GM23338 (cell line): ENCODE measurements around the gene YBX2. TPM values are rescaled to one million over a fixed set of nuclear protein-coding genes. Genes with fewer than 3 reads are reported as not detected.

Experiments
- ATAC-seq: fragments of 200-7000 bp; cut with Tn5 transposase; 3 replicates; pipeline ENCODE4 v1.9.1; 2020
- DNase-seq: peaks from one replicate; pipeline ENCODE4 v3.0.0-alpha.2; 2015; ENCODE audit warnings: low spot score
- H2AFZ ChIP-seq: fragments of 200-600 bp; sonication (generic); 2 replicates; pipeline ENCODE4 v1.8.0; 2016; ENCODE audit warnings: antibody characterized with exemption, mild to moderate bottlenecking, moderate library complexity
- H3F3A ChIP-seq: fragments of 200-600 bp; sonication (generic); replicated peaks from 2 replicates; pipeline ENCODE4 v1.8.0; 2017; ENCODE audit warnings: antibody characterized with exemption, mixed run types, low read depth
- H3K27ac ChIP-seq: fragments of 200-600 bp; sonication (generic); 2 replicates; pipeline ENCODE4 v1.6.1; 2016; ENCODE audit warnings: low read depth
- H3K27me3 ChIP-seq: fragments of 200-600 bp; sonication (generic); 2 replicates; pipeline ENCODE4 v1.8.0; 2016; ENCODE audit warnings: mild to moderate bottlenecking, mixed run types, moderate library complexity; ENCODE audit not compliant: insufficient read depth
- H3K36me3 ChIP-seq: fragments of 200-600 bp; sonication (generic); 2 replicates; pipeline ENCODE4 v1.8.0; 2016; ENCODE audit warnings: mild to moderate bottlenecking; ENCODE audit not compliant: insufficient read depth
- H3K4me1 ChIP-seq: fragments of 200-600 bp; sonication (generic); 2 replicates; pipeline ENCODE4 v1.8.0; 2016; ENCODE audit warnings: mild to moderate bottlenecking, moderate library complexity; ENCODE audit not compliant: insufficient read depth
- H3K4me2 ChIP-seq: fragments of 200-600 bp; sonication (generic); 2 replicates; pipeline ENCODE4 v1.7.1; 2017; ENCODE audit warnings: mixed run types
- H3K4me3 ChIP-seq: fragments of 200-600 bp; sonication (generic); 2 replicates; pipeline ENCODE4 v1.6.1; 2016; ENCODE audit warnings: mixed run types
- H3K79me2 ChIP-seq: fragments of 200-600 bp; sonication (generic); replicated peaks from 2 replicates; pipeline ENCODE4 v1.8.0; 2017; ENCODE audit warnings: mild to moderate bottlenecking; ENCODE audit not compliant: insufficient read depth
- H3K9me2 ChIP-seq: fragments of 200-600 bp; sonication (generic); 2 replicates; pipeline ENCODE4 v1.8.0; 2017; ENCODE audit not compliant: insufficient read depth
- H4K20me1 ChIP-seq: fragments of 200-600 bp; sonication (generic); replicated peaks from 2 replicates; pipeline ENCODE4 v1.8.0; 2017; ENCODE audit warnings: mild to moderate bottlenecking; ENCODE audit not compliant: insufficient read depth
- H3K27ac Mint-ChIP-seq: 2 replicates; pipeline ENCODE4 v1.8.0; 2020; ENCODE audit warnings: inconsistent platforms, mild to moderate bottlenecking, moderate library complexity, mixed read lengths
- H3K27me3 Mint-ChIP-seq: 3 replicates; pipeline ENCODE4 v1.8.0; 2022; ENCODE audit warnings: low read depth, mild to moderate bottlenecking, moderate library complexity, mixed read lengths, inconsistent platforms; ENCODE audit not compliant: insufficient read depth, poor library complexity
- H3K36me3 Mint-ChIP-seq: 3 replicates; pipeline ENCODE4 v1.8.0; 2021; ENCODE audit warnings: low read depth, mild to moderate bottlenecking, inconsistent platforms, moderate library complexity, mixed read lengths
- H3K4me1 Mint-ChIP-seq: 3 replicates; pipeline ENCODE4 v1.8.0; 2020; ENCODE audit warnings: mild to moderate bottlenecking, inconsistent platforms, mixed read lengths
- H3K4me3 Mint-ChIP-seq: 3 replicates; pipeline ENCODE4 v1.8.0; 2021; ENCODE audit warnings: moderate library complexity, mild to moderate bottlenecking, inconsistent platforms, mixed read lengths
- H3K9me3 Mint-ChIP-seq: 3 replicates; pipeline ENCODE4 v1.8.0; 2020; ENCODE audit warnings: moderate library complexity, mild to moderate bottlenecking, inconsistent platforms, mixed read lengths
- CREB1 ChIP-seq: fragments of 250-450 bp; sonication (Bioruptor Pico); IDR thresholded peaks from 2 replicates; pipeline ENCODE4 v1.5.0; 2020; ENCODE audit warnings: low read depth, mild to moderate bottlenecking, moderate library complexity
- ETS1 ChIP-seq: IDR thresholded peaks from 2 replicates; pipeline ENCODE4 v1.6.1; 2016; ENCODE audit warnings: antibody characterized with exemption
- JUNB ChIP-seq: IDR thresholded peaks from one replicate; pipeline ENCODE4 v1.6.1; 2016; ENCODE audit warnings: antibody characterized with exemption; ENCODE audit not compliant: unreplicated experiment
- NANOG ChIP-seq: IDR thresholded peaks from 2 replicates; pipeline ENCODE4 v1.6.1; 2016; ENCODE audit warnings: antibody characterized with exemption, borderline replicate concordance
- POLR2AphosphoS5 ChIP-seq: IDR thresholded peaks from 2 replicates; pipeline ENCODE4 v1.6.1; 2016; ENCODE audit warnings: antibody characterized with exemption, low read depth
- REST ChIP-seq: IDR thresholded peaks from one replicate; pipeline ENCODE4 v1.6.1; 2018; ENCODE audit warnings: antibody characterized with exemption; ENCODE audit not compliant: unreplicated experiment
- ZNF462 ChIP-seq: fragments of 250-450 bp; sonication (Bioruptor Pico); IDR thresholded peaks from 2 replicates; pipeline ENCODE4 v1.5.0; 2020; ENCODE audit warnings: mild to moderate bottlenecking, moderate library complexity
- polyA plus RNA-seq: library from polyadenylated mRNA; unstranded; fragments of >200 nt; fragmentation: Nextera tagmentation; extraction: Ambion mirVana; gene quantifications from 2 replicates; pipeline ENCODE4 v1.2.1, GENCODE V29; 2016
- total RNA-seq: library from RNA; depleted of rRNA; stranded (reverse); fragments of >200 nt; shearing (Covaris generic); gene quantifications from 2 replicates; pipeline ENCODE4 v1.2.3, GENCODE V29; 2014

YBX2 gene
- total and polyA plus RNA-seq, 2 experiments from 2014 or later: 22.5 to 36.5 TPM

GRCh38 chr17:7239091-7240027, 55.1 kb downstream of the YBX2 start, which contains the start of gene PHF23 (continued):
- no peak for TF ChIP-seq REST
- TF ChIP-seq CREB1: peak; percentile 59

- peak overlapping the region; percentile 88; the same call in 1 of the 2 replicates for H3K27ac ChIP-seq
- ATAC-seq (no peak), DNase-seq (no peak)
- no peaks in the 10 kb centered on the region for H3K9me2 ChIP-seq
- no peak overlapping the region for H2AFZ ChIP-seq
- peak overlapping the region; percentile 87 for H3K4me3 Mint-ChIP-seq
- peaks cover 17% of the 10 kb centered on the region for H4K20me1 ChIP-seq
- peaks cover 49% of the 10 kb centered on the region for H3K79me2 ChIP-seq
- H3K9me3 Mint-ChIP-seq: peaks cover 3% of the 10 kb centered on the region
- peaks cover 17% of the 10 kb centered on the region for H3K36me3 ChIP-seq
- H3K4me1 Mint-ChIP-seq: peaks cover 38% of the 10 kb centered on the region
- H3K4me3 ChIP-seq: peak overlapping the region; percentile 99
- no peaks in the 10 kb centered on the region for H3K27me3 ChIP-seq
- H3K4me1 ChIP-seq: peaks cover 18% of the 10 kb centered on the region
- peaks cover 54% of the 10 kb centered on the region for H3K36me3 Mint-ChIP-seq
- H3F3A ChIP-seq: peaks cover 42% of the 10 kb centered on the region
- peak overlapping the region; percentile 98 for H3K27ac Mint-ChIP-seq
- H3K27me3 Mint-ChIP-seq: peaks cover 35% of the 10 kb centered on the region
- H3K4me2 ChIP-seq: peak overlapping the region; percentile 92
- TF ChIP-seq CREB1 (no peak), REST (no peak), ETS1 (no peak), ZNF462 (CRISPR knock-in tag) (no peak), JUNB (no peak), POLR2AphosphoS5 (no peak), NANOG (no peak)
These were observed 55.9 kb downstream of the YBX2 start for GRCh38 chr17:7238420-7239090.
